ENCODE data around the gene DSTYK.

DSTYK gene

DNA sequence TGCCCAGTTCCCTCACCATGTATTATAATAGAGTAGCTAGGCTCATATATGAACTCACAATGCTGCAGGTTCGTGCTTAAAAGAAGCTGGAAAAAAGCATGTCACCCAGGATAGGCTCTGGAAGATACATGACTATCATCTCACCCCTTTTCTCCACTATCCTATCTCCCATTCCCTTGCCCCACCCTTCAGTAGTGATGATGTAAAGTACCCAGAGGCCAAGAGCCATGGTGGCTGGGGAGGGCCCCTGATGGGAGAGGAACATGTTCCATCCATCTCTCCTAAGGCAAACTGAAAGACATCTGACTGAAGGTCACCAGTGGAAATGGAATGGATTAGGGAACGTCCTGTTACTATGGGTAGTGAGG is 69.4 kb downstream of the DSTYK start:
- Histone ChIP-seq H3K4me3 (ENCODE audit: low read length) (no peak overlapping the region), H3K4me1 (ENCODE audit: insufficient read depth, low read length) (peaks cover 5% of the 10 kb centered on the region), H3K27ac (ENCODE audit: low read depth, low read length) (no peak overlapping the region), H3K27me3 (ENCODE audit: insufficient read depth, low read length) (no peaks in the 10 kb centered on the region), H3K36me3 (ENCODE audit: insufficient read depth, low read length) (peaks cover 8% of the 10 kb centered on the region), H3K9me3 (ENCODE audit: insufficient read depth, low read depth, low read length) (peaks cover 6% of the 10 kb centered on the region; the same call in 1 of the 2 replicates), H3K9ac (ENCODE audit: low read depth, low read length) (no peak overlapping the region)
- 62% methylated on average over 2 of the region's 2 CpGs for WGBS

DNA sequence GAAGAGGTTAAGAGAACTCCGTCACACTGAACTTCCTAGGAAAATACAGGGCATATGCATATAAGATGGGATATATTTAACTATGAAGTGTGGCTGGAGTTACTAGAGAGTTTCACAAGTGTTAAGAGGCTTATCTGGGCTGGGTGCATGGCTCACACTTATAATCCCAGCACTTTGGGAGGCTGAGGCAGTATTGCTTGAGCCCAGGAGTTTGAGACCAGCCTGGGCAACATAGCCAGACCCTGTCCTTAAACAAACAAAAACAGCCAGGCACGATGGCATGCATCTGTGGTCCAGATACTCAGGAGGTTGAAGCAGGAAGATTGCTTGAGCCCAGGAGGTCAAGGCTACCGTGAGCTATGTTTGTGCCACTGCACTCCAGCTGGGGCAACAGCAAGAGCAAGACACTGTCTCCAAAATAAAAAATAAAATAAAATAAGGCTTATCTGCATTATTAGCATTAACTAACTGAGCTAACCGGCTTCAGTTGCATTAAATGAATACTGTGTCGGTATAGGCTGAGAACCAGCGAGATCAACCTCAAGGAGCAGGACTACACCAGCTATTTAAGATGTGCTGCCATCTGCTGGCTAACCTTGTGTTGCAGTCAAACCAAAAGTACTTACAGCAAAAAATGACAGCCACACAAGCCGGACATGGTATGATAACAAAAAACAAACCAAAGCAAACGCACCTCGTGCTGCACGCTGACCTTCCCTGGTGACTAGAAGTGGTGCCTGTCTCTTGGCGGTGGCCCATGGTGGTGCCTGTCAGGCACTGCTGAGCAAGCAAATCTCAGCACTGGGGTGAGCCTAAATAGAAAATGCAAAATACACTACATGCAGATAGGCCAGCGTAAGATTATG is 70.0 kb downstream of the DSTYK start:
- Histone ChIP-seq H3K4me3 (ENCODE audit: low read length) (no peak overlapping the region), H3K27me3 (ENCODE audit: insufficient read depth, low read length) (no peaks in the 10 kb centered on the region), H3K9ac (ENCODE audit: low read depth, low read length) (no peak overlapping the region), H3K4me1 (ENCODE audit: insufficient read depth, low read length) (peaks cover 5% of the 10 kb centered on the region), H3K27ac (ENCODE audit: low read depth, low read length) (no peak overlapping the region), H3K36me3 (ENCODE audit: insufficient read depth, low read length) (peaks cover 4% of the 10 kb centered on the region; the same call in 1 of the 2 replicates), H3K9me3 (ENCODE audit: insufficient read depth, low read depth, low read length) (peaks cover 6% of the 10 kb centered on the region; the same call in 1 of the 2 replicates)
- WGBS: 46% methylated on average over 11 of the region's 12 CpGs

DNA sequence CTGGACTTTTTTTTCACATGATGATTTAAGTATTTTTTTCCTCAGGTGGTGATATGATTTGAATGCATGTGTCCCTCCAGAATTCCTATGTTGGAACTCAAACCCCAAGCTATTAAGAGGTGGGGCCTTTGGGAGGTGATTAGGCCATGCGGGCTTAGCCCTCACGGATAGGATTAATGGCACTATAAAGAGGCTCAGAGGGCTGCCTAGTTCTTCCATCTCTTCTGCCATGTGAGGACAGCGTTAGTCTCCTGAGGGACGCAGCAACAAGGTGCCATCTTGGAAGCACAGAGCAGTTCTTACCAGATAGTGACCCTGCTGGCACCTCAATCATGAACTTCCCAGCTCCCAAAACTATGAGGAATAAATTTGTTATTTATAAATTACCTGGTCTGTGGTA is 71.4 kb downstream of the DSTYK start:
- H3K4me3 ChIP-seq (ENCODE audit: low read length): no peak overlapping the region
- H3K9me3 ChIP-seq (ENCODE audit: insufficient read depth, low read depth, low read length): peaks cover 6% of the 10 kb centered on the region; the same call in 1 of the 2 replicates
- WGBS: 96% methylated on average over 4 of the region's 4 CpGs
- H3K9ac ChIP-seq (ENCODE audit: low read depth, low read length): no peak overlapping the region
- peaks cover 5% of the 10 kb centered on the region for H3K4me1 ChIP-seq (ENCODE audit: insufficient read depth, low read length)
- no peaks in the 10 kb centered on the region for H3K27me3 ChIP-seq (ENCODE audit: insufficient read depth, low read length)
- H3K36me3 ChIP-seq (ENCODE audit: insufficient read depth, low read length): no peaks in the 10 kb centered on the region
- H3K27ac ChIP-seq (ENCODE audit: low read depth, low read length): no peak overlapping the region

DNA sequence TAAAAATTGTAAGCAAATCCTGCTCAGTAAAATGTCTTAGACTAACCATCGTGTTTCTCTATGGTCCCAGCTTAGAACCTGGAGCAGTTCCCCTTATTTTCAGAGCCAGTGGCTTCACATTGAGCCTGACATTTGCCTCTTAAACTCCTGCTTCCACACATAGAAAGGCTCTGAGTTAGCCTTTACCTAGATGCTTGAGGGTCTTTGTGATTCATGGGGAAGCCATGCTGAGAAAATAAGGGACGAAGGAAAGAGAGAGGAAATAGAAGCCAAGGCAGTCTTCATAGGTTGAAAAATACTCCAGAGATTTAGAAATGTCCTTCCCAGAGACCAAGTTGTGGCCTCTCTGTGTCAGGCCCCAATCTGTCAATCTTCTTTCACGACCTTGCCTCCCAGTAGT is 73.6 kb downstream of the DSTYK start:
- H3K9ac ChIP-seq (ENCODE audit: low read depth, low read length): no peak overlapping the region
- H3K27me3 ChIP-seq (ENCODE audit: insufficient read depth, low read length): no peaks in the 10 kb centered on the region
- peak overlapping the region; percentile 70; the same call in 1 of the 2 replicates for H3K27ac ChIP-seq (ENCODE audit: low read depth, low read length)
- H3K4me1 ChIP-seq (ENCODE audit: insufficient read depth, low read length): no peaks in the 10 kb centered on the region; the same call in 1 of the 2 replicates
- 41% methylated on average over 3 of the region's 3 CpGs for WGBS
- H3K4me3 ChIP-seq (ENCODE audit: low read length): no peak overlapping the region
- H3K9me3 ChIP-seq (ENCODE audit: insufficient read depth, low read depth, low read length): peaks cover 6% of the 10 kb centered on the region; the same call in 1 of the 2 replicates
- no peaks in the 10 kb centered on the region for H3K36me3 ChIP-seq (ENCODE audit: insufficient read depth, low read length)

DNA sequence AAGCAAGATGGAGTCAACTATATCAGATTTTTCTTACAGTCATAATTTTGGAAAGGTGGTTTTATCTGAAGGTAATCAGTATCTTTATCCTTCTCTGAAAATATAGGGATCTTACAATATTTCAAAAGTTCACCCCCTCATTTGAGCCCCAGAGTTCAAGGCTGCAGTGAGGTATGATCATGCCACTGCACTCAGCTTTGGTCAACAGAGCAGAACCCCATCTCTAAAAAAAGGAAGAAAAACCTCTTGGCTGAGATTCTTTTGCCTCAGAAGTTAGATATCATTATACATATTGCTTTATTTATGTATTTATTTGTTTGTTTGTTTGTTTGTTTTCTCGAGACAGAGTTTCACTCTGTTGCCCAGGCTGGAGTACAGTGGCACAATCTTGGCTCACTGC is 78.2 kb downstream of the DSTYK start:
- H3K27me3 ChIP-seq (ENCODE audit: insufficient read depth, low read length): no peaks in the 10 kb centered on the region
- H3K27ac ChIP-seq (ENCODE audit: low read depth, low read length): no peak overlapping the region
- peaks cover under 1% of the 10 kb centered on the region; the same call in 1 of the 2 replicates for H3K9me3 ChIP-seq (ENCODE audit: insufficient read depth, low read depth, low read length)
- no peaks in the 10 kb centered on the region for H3K36me3 ChIP-seq (ENCODE audit: insufficient read depth, low read length)
- no peak overlapping the region for H3K4me3 ChIP-seq (ENCODE audit: low read length)
- 91% methylated on average over 1 of the region's 1 CpG for WGBS
- H3K4me1 ChIP-seq (ENCODE audit: insufficient read depth, low read length): no peaks in the 10 kb centered on the region; the same call in 1 of the 2 replicates
- H3K9ac ChIP-seq (ENCODE audit: low read depth, low read length): no peak overlapping the region

DNA sequence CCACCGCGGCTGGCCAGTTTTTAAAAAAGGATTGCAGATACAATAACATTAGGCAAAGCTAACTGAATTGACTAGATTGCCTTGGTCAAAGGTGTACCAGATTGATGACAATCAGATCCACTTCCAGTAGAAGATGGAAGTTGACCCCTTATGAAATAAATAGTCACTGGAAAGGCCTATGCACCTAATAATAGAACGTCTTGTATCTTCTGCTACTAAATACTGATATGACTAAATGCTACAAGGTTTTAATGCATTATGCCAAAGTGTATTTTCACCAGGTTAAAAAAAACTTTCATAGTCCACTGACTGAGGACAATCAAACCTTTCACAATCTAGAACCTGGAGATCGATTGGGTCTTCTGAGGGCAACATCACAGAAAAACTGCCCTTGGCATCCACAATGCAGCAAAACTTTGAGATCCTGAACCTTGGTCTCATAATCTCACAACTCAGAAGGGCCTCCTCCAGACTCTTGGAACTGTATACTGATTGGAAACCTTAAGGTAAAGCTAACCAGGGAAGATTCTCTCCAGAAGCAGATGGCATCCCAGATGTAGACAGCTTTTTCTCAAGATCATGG is 82.0 kb downstream of the DSTYK start:
- H3K4me1 ChIP-seq (ENCODE audit: insufficient read depth, low read length): no peaks in the 10 kb centered on the region
- no peak overlapping the region for H3K27ac ChIP-seq (ENCODE audit: low read depth, low read length)
- no peaks in the 10 kb centered on the region for H3K36me3 ChIP-seq (ENCODE audit: insufficient read depth, low read length)
- H3K4me3 ChIP-seq (ENCODE audit: low read length): no peak overlapping the region
- no peaks in the 10 kb centered on the region for H3K27me3 ChIP-seq (ENCODE audit: insufficient read depth, low read length)
- WGBS: 89% methylated on average over 4 of the region's 4 CpGs
- H3K9me3 ChIP-seq (ENCODE audit: insufficient read depth, low read depth, low read length): no peaks in the 10 kb centered on the region
- no peak overlapping the region for H3K9ac ChIP-seq (ENCODE audit: low read depth, low read length)

DNA sequence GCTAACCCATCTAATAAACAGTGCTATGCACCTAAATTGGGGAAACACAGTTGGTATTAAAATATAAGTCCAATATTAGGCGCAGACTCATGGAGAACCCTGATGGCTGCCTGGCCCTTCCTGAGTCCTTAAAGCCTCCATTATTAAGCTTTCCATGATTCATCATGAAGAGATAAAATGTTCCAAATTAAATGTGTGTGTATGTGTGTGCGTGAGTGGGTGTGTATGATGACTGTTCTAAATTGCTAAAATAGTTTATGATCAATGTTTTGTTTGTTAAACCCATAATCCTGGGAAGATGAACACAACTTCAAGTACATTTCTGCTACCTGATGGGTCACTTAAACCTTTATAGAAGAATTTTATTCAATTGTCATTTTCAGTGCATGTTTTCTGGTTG is 83.5 kb downstream of the DSTYK start:
- 84% methylated on average over 2 of the region's 2 CpGs for WGBS
- H3K36me3 ChIP-seq (ENCODE audit: insufficient read depth, low read length): no peaks in the 10 kb centered on the region
- no peak overlapping the region for H3K27ac ChIP-seq (ENCODE audit: low read depth, low read length)
- H3K27me3 ChIP-seq (ENCODE audit: insufficient read depth, low read length): no peaks in the 10 kb centered on the region
- no peak overlapping the region for H3K4me3 ChIP-seq (ENCODE audit: low read length)
- H3K9ac ChIP-seq (ENCODE audit: low read depth, low read length): no peak overlapping the region
- H3K4me1 ChIP-seq (ENCODE audit: insufficient read depth, low read length): no peaks in the 10 kb centered on the region
- no peaks in the 10 kb centered on the region for H3K9me3 ChIP-seq (ENCODE audit: insufficient read depth, low read depth, low read length)

DNA sequence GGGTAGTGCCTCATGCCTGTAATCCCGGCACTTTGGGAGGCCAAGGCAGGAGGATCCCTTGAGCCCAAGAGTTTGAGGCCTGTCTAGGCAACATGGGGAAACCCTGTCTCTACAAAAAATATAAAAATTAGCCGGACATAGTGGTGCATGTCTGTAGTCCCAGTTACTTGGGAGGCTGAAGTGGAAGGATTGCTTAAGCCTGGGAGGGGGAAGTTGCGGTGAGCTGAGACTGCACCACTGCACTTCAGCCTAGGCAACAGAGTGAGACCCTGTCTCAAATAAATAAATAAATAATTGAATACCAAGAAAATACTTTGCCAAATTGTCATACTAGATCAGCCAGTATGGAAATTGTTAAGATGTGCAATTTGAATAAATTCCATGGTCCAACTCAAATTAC is 83.9 kb downstream of the DSTYK start:
- Histone ChIP-seq H3K27me3 (ENCODE audit: insufficient read depth, low read length) (no peaks in the 10 kb centered on the region), H3K9me3 (ENCODE audit: insufficient read depth, low read depth, low read length) (no peaks in the 10 kb centered on the region), H3K9ac (ENCODE audit: low read depth, low read length) (no peak overlapping the region), H3K36me3 (ENCODE audit: insufficient read depth, low read length) (no peaks in the 10 kb centered on the region), H3K27ac (ENCODE audit: low read depth, low read length) (no peak overlapping the region), H3K4me1 (ENCODE audit: insufficient read depth, low read length) (0 out of 2 replicates have a peak, but pooled peaks cover 2% of the 10 kb centered on the region), H3K4me3 (ENCODE audit: low read length) (no peak overlapping the region)
- 92% methylated on average over 3 of the region's 3 CpGs for WGBS

DNA sequence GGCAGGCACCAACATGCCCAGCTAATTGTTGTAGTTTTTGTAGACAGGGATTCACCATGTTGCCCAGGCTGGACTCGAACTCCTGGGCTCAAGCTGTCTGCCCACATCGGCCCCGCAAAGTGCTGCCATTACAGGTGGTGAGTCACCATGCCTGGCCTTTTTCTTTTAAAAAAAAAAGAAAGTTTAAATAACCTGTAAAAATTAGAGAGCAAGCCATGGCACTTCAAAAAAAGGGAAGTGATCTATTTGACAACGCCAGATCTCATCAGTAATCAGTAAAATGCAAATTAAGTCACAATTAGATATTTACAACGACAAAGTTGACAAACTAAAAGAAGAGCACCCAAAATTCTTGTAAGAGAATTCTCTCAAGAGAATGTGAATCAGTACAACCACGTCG is 86.8 kb downstream of the DSTYK start:
- Histone ChIP-seq H3K4me3 (ENCODE audit: low read length) (no peak overlapping the region), H3K27me3 (ENCODE audit: insufficient read depth, low read length) (no peaks in the 10 kb centered on the region), H3K9ac (ENCODE audit: low read depth, low read length) (no peak overlapping the region), H3K27ac (ENCODE audit: low read depth, low read length) (no peak overlapping the region), H3K9me3 (ENCODE audit: insufficient read depth, low read depth, low read length) (no peaks in the 10 kb centered on the region), H3K4me1 (ENCODE audit: insufficient read depth, low read length) (peaks cover 8% of the 10 kb centered on the region; the same call in 1 of the 2 replicates), H3K36me3 (ENCODE audit: insufficient read depth, low read length) (no peaks in the 10 kb centered on the region)
- 91% methylated on average over 5 of the region's 7 CpGs for WGBS

DNA sequence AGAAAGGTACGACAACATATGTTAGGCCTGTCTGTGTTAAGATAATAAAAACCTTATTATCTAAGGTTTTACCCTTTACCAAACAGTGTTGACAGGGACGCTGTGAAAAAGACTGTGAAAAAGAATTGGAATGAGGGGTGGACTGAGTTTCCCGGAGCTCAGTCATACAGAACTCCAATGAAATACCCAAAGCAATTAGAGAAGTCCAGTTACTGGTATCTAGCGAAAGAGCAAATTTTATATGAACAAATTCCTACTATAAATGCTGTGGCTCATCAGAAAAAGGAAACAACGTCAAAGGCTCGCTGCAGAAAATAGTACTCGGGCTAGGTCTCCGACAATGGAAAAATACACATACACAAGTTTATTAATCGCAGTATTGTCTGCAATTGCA is 89.0 kb downstream of the DSTYK start:
- Histone ChIP-seq H3K36me3 (ENCODE audit: insufficient read depth, low read length) (peaks cover 5% of the 10 kb centered on the region; the same call in 1 of the 2 replicates), H3K9ac (ENCODE audit: low read depth, low read length) (peak overlapping the region; percentile 85), H3K4me1 (ENCODE audit: insufficient read depth, low read length) (peaks cover 8% of the 10 kb centered on the region; the same call in 1 of the 2 replicates), H3K27ac (ENCODE audit: low read depth, low read length) (peak overlapping the region; percentile 87), H3K4me3 (ENCODE audit: low read length) (peak overlapping the region; percentile 80), H3K27me3 (ENCODE audit: insufficient read depth, low read length) (no peaks in the 10 kb centered on the region), H3K9me3 (ENCODE audit: insufficient read depth, low read depth, low read length) (no peaks in the 10 kb centered on the region)
- WGBS: 58% methylated on average over 8 of the region's 9 CpGs
